Small intestine (tissue), 7 donors: ENCODE data around the gene RBAK. TPM values are rescaled to one million over a fixed set of nuclear protein-coding genes. Genes with fewer than 3 reads are reported as not detected.
"Not testable (repeated sequence)": the region's sequence is repeated elsewhere in the genome, so short reads cannot be mapped to it uniquely, and the experiment has no call there.

Experiments used
- DNase-seq, 2 donors: peaks; one replicate each; pipeline versions ENCODE4 v3.0.0 to v3.0.0-alpha.2; 2013
- FAIRE-seq: peaks from 2 replicates; lab custom pipeline; 2012; peaks lifted over from hg19 to GRCh38; lab: Jason Lieb, UNC
- H3K27ac ChIP-seq, 3 donors: one replicate each; pipeline ENCODE4 v1.5.1; 2013; ENCODE audit warnings: low read length in 2 of 3, mild to moderate bottlenecking in 2 of 3, control low read depth in 1 of 3, inconsistent platforms in 1 of 3, low read depth in 1 of 3, moderate library complexity in 1 of 3
- H3K27me3 ChIP-seq, 3 donors: one replicate each; pipeline ENCODE4 v1.6.1; 2013; ENCODE audit warnings: low read length in 3 of 3, inconsistent platforms in 1 of 3; ENCODE audit not compliant: control insufficient read depth in 3 of 3, insufficient read depth in 3 of 3
- H3K36me3 ChIP-seq, 3 donors: one replicate each; pipeline ENCODE4 v1.6.1; 2013; ENCODE audit warnings: low read length in 3 of 3, inconsistent platforms in 1 of 3, low read depth in 1 of 3, mild to moderate bottlenecking in 1 of 3, moderate library complexity in 1 of 3; ENCODE audit not compliant: control insufficient read depth in 3 of 3, insufficient read depth in 2 of 3
- H3K4me1 ChIP-seq, 3 donors: one replicate each; pipeline ENCODE4 v1.6.1; 2013; ENCODE audit warnings: low read length in 2 of 3, inconsistent platforms in 1 of 3, low read depth in 1 of 3, mild to moderate bottlenecking in 1 of 3, moderate library complexity in 1 of 3; ENCODE audit not compliant: control insufficient read depth in 3 of 3, insufficient read depth in 2 of 3
- H3K4me3 ChIP-seq, 3 donors: one replicate each; pipeline ENCODE4 v1.5.1; 2013; ENCODE audit warnings: low read length in 3 of 3, control low read depth in 1 of 3, inconsistent platforms in 1 of 3, low read depth in 1 of 3, mild to moderate bottlenecking in 1 of 3, moderate library complexity in 1 of 3
- H3K9me3 ChIP-seq, 2 donors: one replicate each; pipeline ENCODE4 v1.6.1; 2013; ENCODE audit warnings: low read depth in 1 of 2, low read length in 1 of 2; ENCODE audit not compliant: control insufficient read depth in 2 of 2, insufficient read depth in 1 of 2
- WGBS, 3 donors: extraction: QIAGEN DNeasy Blood & Tissue Kit; methylation state at CpG; one replicate each; pipeline ENCODE4 v1.1.7; 2013; 5-methylcytosine and 5-hydroxymethylcytosine counted together
- polyA plus RNA-seq, 4 donors: library from polyadenylated mRNA; stranded (reverse) in 3 of 4; unstranded in 1 of 4; fragments of 200-250 nt in 3 of 4; fragments of 120-200 nt in 1 of 4; gene quantifications; one replicate each; pipeline versions ENCODE4 v1.2.1 to v1.2.3, GENCODE V29; 2013
- donor health status: healthy with polysubstance abuse.
- donor health status: control.
- donor health status: control.
- donor health status: Bipolar disorder and iron deficiency.
- donor health status: healthy.

The RBAK gene
- polyA plus RNA-seq, 4 donors, result 2.2 to 14.1 (median 3.5) TPM

DNA sequence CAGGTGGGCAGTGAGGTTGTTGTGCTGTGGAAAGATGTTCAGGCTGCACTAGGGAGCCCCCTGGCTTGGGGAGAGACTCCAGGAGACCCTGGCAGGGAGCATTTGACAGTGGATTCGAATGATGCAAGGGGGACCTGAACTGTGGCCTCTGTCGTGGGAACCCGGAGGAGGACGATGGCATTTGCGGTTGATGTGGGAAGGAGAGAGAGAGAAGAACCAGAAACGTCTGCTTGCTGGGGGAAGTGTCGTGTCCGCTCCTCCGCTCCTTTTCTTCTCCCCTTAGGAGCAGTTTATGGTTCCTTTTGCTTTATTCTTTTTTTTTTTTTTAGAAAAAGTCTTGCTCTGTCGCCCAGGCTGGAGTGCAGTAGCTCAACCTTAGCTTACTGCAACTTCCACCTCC is 12.5 kb upstream of the RBAK start:
- H3K9me3 ChIP-seq, H3K27ac ChIP-seq, FAIRE-seq, H3K36me3 ChIP-seq, H3K4me1 ChIP-seq, H3K27me3 ChIP-seq, H3K4me3 ChIP-seq, DNase-seq: not testable (repeated sequence)
- 89 to 94% (median 92%) methylated on average over 10 of the region's 10 CpGs for WGBS, 3 donors

DNA sequence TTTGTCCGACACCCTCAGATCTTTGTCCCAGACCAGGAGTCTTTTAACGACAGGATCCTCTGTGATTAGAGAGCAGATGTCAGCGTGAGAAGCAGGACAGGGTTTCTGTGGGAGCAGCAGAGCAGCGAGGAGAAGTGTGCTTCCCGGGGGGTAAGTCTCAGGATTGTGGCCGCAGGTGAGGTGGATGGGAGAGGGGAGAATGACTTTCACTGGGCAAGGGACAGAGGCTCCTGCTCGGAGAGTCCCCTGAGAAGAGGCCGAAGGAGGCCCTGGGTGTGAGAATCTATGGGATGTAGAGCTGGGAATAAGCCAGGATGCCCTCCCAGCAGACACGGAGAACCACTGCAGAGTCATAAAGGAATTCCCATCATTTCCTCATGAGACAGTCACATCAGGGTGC is 10.4 kb upstream of the RBAK start:
- FAIRE-seq, result no peak
- 88 to 93% (median 89%) methylated on average over 9 of the region's 9 CpGs for WGBS, 3 donors

DNA sequence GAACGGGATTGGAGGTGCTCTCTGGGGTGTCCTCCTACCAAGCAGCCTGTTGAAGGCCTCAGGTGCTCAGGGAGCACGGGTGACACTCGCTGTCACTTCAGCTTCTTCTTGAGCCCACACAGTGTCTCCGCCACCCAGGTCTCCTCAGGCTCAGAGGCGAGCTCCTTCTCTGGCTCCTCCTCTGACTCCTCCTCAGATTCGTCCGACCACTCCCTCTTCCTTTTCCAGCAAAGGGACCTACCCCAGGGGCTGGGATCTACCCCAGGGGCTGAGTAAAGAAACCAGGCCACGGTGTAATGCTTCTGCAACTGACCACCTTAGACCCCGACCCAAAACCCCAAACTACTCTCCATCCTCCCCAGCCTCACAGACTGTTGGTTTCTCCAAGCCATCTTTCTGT is 9.2 kb upstream of the RBAK start:
- H3K27ac ChIP-seq, result no peak overlapping the region
- no peaks in the 10 kb centered on the region for H3K36me3 ChIP-seq
- FAIRE-seq (no peak), DNase-seq (no peak)
- H3K27me3 ChIP-seq, result no peaks in the 10 kb centered on the region
- H3K9me3 ChIP-seq, result no peaks in the 10 kb centered on the region
- 86 to 92% (median 91%) methylated on average over 9 of the region's 9 CpGs for WGBS, 3 donors
- H3K4me1 ChIP-seq, result no peaks in the 10 kb centered on the region
- no peak overlapping the region for H3K4me3 ChIP-seq

More for the DNA sequence above, 10.4 kb upstream of the RBAK start:
- no peak overlapping the region for H3K4me3 ChIP-seq
- H3K36me3 ChIP-seq, result no peaks in the 10 kb centered on the region
- DNase-seq, result no peak
- no peaks in the 10 kb centered on the region for H3K4me1 ChIP-seq
- no peak overlapping the region for H3K27ac ChIP-seq
- H3K27me3 ChIP-seq, result no peaks in the 10 kb centered on the region
- H3K9me3 ChIP-seq, result no peaks in the 10 kb centered on the region

DNA sequence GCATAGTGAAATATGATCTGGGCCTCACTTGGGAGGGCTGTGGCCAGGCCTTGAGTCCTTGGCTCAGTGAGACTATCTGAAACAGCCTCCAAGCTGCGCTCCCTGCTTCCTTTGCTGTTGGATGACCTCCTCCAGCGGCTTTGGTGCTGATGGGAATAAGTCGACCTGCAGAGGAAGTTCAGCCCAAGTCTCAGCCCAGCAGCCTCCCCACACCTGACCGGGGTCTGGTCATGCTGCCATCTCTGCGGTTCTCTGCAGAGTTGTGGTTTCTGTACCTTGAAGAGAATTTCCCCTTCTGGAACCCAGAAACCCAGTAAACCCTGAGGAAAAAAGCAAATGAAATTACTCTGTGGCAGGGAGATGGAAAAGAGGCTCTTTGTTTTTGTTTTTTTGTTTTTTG is 4.6 kb upstream of the RBAK start:
- DNase-seq, result no peak
- no peak overlapping the region for H3K27ac ChIP-seq
- no peak overlapping the region for H3K4me3 ChIP-seq
- peaks cover 0 to 3% (median 0%) of the 10 kb centered on the region in 3 donors for H3K4me1 ChIP-seq
- WGBS, 3 donors, result 80 to 83% (median 80%) methylated on average over 5 of the region's 5 CpGs
- H3K36me3 ChIP-seq, result no peaks in the 10 kb centered on the region
- no peak for FAIRE-seq
- peaks cover 0 to 3% of the 10 kb centered on the region in 2 donors for H3K9me3 ChIP-seq
- H3K27me3 ChIP-seq, result no peaks in the 10 kb centered on the region

DNA sequence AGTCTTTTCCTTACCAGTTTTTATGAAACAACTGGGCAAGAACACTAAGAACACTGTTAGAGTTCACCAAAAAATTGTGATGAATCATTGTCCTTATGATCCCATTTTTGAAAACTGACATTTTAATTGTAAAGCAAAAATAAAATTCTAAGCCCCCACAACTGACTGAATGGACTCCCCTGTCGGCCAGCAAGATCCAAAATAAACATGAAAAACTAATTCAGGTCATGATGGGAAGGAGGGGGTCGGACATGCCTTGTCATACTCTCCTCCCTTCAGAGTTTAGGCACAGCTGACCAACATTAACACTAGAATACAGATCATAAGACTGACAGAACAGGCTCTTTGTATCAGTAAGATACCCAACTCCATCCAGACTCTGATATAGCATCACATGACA is 2.0 kb upstream of the RBAK start:
- H3K36me3 ChIP-seq, result no peaks in the 10 kb centered on the region
- 60 to 86% (median 80%) methylated on average over 2 of the region's 2 CpGs for WGBS, 3 donors

DNA sequence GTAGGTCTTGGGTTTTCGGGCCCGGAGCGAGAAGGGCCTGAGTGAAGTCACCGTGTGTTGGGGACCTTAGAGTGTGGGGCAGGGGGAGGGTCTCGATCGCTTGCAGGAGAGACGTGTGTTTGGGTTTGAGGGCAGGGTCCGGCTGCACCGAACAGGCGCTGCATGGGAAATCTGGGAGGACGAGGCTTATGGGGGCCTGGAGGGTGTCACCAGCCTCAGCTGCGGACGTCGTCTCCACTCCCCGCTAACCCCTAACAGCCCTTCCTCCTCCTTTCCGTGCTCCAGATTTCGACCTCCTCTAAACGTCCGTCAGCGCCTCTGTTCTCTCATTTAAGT is 705 bp downstream of the RBAK start:
- H3K9me3 ChIP-seq, H3K4me1 ChIP-seq, H3K36me3 ChIP-seq, FAIRE-seq, H3K27me3 ChIP-seq: not testable (repeated sequence)
- peak in 1 of 2 donors; percentile 41 for DNase-seq
- H3K4me3 ChIP-seq, result peak overlapping the region; percentile 77 to 95 (median 93)
- peak overlapping the region in 2 of 3 donors; percentile 64 to 83 for H3K27ac ChIP-seq
- 0 to 1% (median 1%) methylated on average over 15 to 20 of the region's 20 CpGs for whole genome bisulfite sequencing, 3 donors

More for the DNA sequence above, 2.0 kb upstream of the RBAK start:
- Histone ChIP-seq H3K4me1 (peaks cover 0 to 3% (median 0%) of the 10 kb centered on the region in 3 donors), H3K27ac (no peak overlapping the region), H3K27me3 (no peaks in the 10 kb centered on the region), H3K9me3 (peaks cover 0 to 3% of the 10 kb centered on the region in 2 donors), H3K4me3 (no peak overlapping the region)
- FAIRE-seq (no peak), DNase-seq (no peak)

DNA sequence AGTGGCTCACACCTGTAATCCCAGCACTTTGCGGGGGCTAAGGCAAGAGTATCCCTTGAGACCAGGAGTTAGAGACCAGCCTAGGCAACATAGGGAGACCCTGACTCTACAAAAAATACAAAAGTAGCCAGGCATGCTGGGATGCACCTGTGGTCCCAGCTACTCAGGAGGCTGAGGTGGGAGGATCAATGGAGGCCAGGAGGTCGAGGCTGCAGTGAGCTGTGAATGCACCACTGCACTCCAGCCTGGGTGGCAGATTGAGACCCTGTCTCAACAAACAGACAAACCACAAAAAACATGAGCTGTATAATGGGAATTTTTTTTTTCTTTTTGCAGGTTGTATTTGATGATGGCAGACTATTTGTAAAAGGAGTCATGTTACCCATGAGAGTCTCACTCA is 1.5 kb downstream of the RBAK start:
- H3K27ac ChIP-seq, H3K4me1 ChIP-seq, H3K27me3 ChIP-seq, H3K9me3 ChIP-seq, DNase-seq, FAIRE-seq, H3K4me3 ChIP-seq, H3K36me3 ChIP-seq: not testable (repeated sequence)
- WGBS, 3 donors, result 90 to 100% (median 95%) methylated on average over 2 of the region's 2 CpGs

DNA sequence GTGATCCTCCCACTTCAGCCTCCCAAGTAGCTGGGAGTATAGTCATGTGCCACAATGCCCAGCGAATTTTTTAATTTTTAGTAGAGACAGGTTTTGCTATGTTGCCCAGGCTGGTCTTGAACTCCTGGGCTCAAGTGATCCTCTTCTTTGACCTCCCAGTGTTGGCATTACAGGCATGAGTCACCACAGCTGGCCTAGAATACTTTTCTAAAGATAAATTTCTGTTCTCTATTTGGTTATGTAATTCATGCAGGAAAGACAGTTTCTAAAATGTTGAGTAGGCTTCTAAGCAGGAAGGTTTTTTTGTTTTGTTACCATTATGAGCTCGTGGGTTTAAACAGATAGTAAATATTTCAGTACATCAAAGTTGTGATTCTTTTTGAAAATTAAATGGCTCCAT is 5.0 kb downstream of the RBAK start:
- DNase-seq (no peak), FAIRE-seq (no peak)
- Histone ChIP-seq H3K36me3 (peaks cover 0 to 25% (median 17%) of the 10 kb centered on the region in 3 donors), H3K4me3 (no peak overlapping the region), H3K9me3 (peaks cover 0 to 20% of the 10 kb centered on the region in 2 donors), H3K27me3 (no peaks in the 10 kb centered on the region), H3K27ac (no peak overlapping the region), H3K4me1 (no peaks in the 10 kb centered on the region)
- 95 to 100% (median 98%) methylated on average over 2 of the region's 2 CpGs for WGBS, 3 donors

DNA sequence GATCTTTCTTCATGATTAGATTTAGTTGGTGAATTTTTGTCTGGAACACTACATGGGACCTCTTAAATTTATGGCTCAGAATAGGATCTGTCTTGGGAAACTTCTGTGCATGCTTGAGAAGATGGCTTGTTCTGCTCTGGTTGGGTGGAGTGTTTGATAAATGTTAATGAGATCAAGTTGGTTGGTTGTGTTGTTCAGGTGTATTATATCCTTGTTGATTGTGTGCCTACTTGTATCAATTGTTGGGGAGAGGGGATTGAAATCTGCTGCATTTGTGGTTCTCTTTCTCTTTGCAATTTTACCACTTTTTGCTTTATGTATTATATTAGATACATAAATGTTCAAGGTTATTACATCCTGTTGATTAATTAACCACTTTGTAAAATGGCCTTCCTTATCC is 6.1 kb downstream of the RBAK start:
- not testable (repeated sequence) for FAIRE-seq, H3K4me1 ChIP-seq, H3K27ac ChIP-seq, H3K27me3 ChIP-seq, DNase-seq, H3K4me3 ChIP-seq
- Histone ChIP-seq H3K9me3 (peaks cover 0 to 28% of the 10 kb centered on the region in 2 donors), H3K36me3 (peaks cover 0 to 34% (median 20%) of the 10 kb centered on the region in 3 donors)
